Right ventricle myocardium inferior (tissue), 1 donor: ENCODE measurements around the gene NAA20. TPM values are rescaled to one million over a fixed set of nuclear protein-coding genes. Genes with fewer than 3 reads are reported as not detected.

Experiments
- ATAC-seq: fragments of 200-7000 bp; cut with Tn5 transposase; one replicate; pipeline ENCODE4 v1.9.1; 2020; ENCODE audit warnings: mild to moderate bottlenecking, moderate library complexity
- DNase-seq: peaks from one replicate; pipeline ENCODE4 v3.0.0; 2021; ENCODE audit errors: missing footprints
- intact Hi-C: fragments of 100-400 bp; cut with DNase I; formaldehyde crosslinking; loops from one replicate; pipeline ENCODE4 v1.11.0; 2022
- total RNA-seq: library from RNA; stranded (reverse); fragmentation: NEBNext Ultra II Directional; extraction: Animal tissue kit (Norgen Biotek cat#: 25700); gene quantifications from one replicate; pipeline ENCODE4 v1.2.1, GENCODE V29; 2021
- donor health status: DM: no; HTN: yes; CAD: no; lungs with severe emphysema.

Gene NAA20
- total RNA-seq, 1 donor from 2014 or later, result 58.4 TPM

- no peak for ATAC-seq
- intact Hi-C loops, result no loop called here
- no peak for DNase-seq
These were observed 11.8 kb upstream of the NAA20 start for GRCh38 chr20:20005342-20005741.

DNA sequence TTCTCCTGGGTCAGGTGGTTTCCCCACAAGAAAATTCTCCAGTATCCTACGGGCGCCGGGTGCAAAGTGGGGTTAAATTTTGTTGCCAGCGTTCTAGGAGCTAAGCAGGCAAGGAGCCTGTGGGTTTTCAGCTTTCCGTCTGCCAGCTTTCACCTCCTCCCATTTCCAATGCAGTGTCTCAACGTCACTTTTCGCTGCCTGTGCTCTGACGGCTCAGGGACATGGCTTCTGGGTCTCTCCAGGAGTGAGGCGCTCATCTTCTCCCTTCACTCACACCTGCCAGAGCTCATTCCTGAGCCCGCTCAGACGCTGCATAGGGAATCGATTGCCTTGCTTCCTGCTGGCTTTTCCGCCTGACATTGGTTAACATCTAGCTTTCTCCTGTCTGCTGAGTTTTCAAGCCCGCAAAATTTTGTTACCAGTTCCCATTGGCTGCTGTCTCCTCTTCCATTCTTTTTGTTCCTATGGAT is 7.3 kb upstream of the NAA20 start:
- intact Hi-C loops, result no loop called here
- DNase-seq, result no peak
- ATAC-seq, result no peak

GRCh38 chr20:20010639-20011500 is 6.3 kb upstream of the NAA20 start:
- no peak for DNase-seq
- ATAC-seq, result peak; percentile 60
- intact Hi-C loops, result no loop called here

GRCh38 chr20:20012541-20012940 is 4.6 kb upstream of the NAA20 start:
- DNase-seq, result no peak
- ATAC-seq, result no peak
- intact Hi-C loops, result no loop called here

- ATAC-seq, result no peak
- no peak for DNase-seq
- intact Hi-C loops, result loop anchor here (5.0 kb wide), 1 partner anchor 38 kb away; the partner anchor contains the start of genes CFAP61 and CRNKL1
These were observed 2.5 kb upstream of the NAA20 start for GRCh38 chr20:20014659-20015058.

- intact Hi-C loops, result loop anchor here (5.0 kb wide), 1 partner anchor 34 kb away; the partner anchor contains the start of genes CFAP61 and CRNKL1
- DNase-seq (no peak), ATAC-seq (no peak)
These were observed 653 bp downstream of the NAA20 start for GRCh38 chr20:20017844-20018185.

- ATAC-seq (no peak), DNase-seq (no peak)
- intact Hi-C loops, result loop anchor here (5.0 kb wide), 1 partner anchor 34 kb away; the partner anchor contains the start of genes CFAP61 and CRNKL1
These were observed 1.2 kb downstream of the NAA20 start for GRCh38 chr20:20018366-20018765.

GRCh38 chr20:20019123-20019522 is 2.0 kb downstream of the NAA20 start:
- ATAC-seq, result no peak
- intact Hi-C loops, result loop anchor here (5.0 kb wide), 1 partner anchor 33 kb away; the partner anchor contains the start of genes CFAP61 and CRNKL1
- DNase-seq, result no peak

- DNase-seq (no peak), ATAC-seq (no peak)
- intact Hi-C loops, result no loop called here
These were observed 3.7 kb downstream of the NAA20 start for GRCh38 chr20:20020908-20021307.

- intact Hi-C loops, result no loop called here
- ATAC-seq (no peak), DNase-seq (no peak)
These were observed 4.7 kb downstream of the NAA20 start for GRCh38 chr20:20021835-20022234.

DNA sequence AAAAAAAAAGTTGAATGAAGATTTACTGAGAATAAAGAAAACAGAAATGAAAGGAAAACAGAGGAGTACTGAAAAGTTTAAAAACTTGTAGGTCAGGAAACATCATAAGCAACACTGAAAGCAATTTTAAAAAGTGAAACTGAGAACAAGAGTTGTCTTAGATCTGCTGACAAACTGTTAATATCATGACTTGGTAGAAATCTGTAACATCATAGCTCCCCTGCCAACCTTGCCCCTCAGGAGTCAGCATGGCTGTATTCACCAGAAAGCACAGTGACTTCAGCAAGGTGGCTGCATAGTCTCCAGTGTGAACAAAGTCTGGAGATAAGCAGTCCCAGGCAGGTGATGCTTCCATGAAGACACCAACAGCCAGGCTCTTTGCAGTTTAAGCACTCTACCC is 5.3 kb downstream of the NAA20 start:
- no peak for DNase-seq
- ATAC-seq, result no peak
- intact Hi-C loops, result no loop called here

DNA sequence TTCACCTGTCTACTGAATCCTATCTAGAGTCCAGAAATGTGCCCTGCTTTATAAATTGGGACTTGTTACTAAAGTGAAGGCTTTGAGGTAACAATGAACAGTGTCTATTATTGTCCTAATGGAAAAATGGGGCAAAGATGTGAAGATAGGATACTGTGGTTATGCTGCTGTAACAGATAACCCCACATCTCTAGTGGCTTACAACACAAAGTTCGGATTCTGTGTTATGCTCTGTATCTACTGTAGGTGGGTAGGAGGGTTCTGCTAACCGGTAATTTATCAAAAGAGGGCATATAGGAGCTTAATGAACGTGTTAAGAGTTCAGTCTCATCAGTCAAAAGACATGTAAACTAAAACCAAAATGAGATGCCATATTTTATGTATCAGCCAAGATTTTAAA is 6.2 kb downstream of the NAA20 start:
- DNase-seq (no peak), ATAC-seq (no peak)
- intact Hi-C loops, result no loop called here

DNA sequence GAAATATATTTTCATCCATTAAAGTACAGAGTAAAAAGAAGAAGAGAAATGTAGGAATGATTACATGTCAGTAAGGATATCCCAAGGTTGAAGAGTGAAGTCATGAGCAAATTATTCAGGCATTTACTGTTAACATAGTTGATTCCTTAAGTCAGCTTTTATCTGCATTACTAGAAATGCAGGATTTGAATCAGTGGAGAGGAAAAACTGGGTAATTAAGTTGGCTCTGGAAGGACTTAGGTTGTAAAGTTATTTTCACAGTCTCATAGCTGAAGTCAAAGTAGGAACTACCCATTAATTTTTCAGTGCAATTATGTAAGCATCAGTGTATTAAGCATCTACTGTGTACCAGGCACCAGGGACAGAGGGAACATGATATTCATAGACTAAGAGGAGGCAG is 7.8 kb downstream of the NAA20 start:
- DNase-seq (no peak), ATAC-seq (no peak)
- intact Hi-C loops, result no loop called here

DNA sequence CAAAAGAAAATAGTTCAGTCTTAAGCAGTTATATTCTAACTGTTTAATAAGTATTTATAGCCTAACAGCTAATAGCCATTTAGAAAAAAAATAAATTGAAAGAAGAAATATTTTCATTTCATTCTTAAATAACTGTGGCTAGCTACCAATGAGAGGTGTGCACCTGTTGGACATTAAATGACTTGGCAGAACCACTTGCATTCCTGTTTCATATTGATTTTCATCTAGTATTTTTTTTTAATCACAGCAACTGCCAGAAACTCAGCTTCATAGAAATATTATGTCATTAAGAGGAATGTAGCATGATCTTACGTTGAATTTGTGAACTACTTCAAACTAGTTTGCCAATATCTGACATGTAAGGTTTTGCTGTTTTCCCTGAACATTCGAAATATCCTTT is 10.1 kb downstream of the NAA20 start:
- no peak for DNase-seq
- ATAC-seq, result no peak
- intact Hi-C loops, result no loop called here

GRCh38 chr20:20031790-20032189 is 14.6 kb downstream of the NAA20 start:
- intact Hi-C loops, result no loop called here
- no peak for ATAC-seq
- DNase-seq, result no peak

DNA sequence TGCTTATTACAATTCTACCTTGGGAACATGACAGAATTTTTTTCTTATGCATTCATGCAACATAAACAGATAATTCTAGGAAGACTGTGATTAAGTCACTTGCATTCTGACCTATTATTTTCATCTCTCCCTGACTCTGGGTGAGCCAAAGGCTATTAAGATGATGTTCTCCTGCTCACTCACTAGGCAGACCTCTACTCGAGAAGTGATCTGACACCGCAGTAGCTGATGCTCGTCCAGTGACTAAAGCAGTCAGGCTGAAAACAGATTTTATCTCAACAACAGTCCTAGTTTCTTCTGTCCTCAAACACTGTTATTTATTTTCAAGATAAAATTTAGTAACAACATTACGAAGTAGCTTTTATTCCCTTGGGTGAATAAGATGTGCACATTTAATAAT is 17.3 kb downstream of the NAA20 start:
- ATAC-seq, result no peak
- intact Hi-C loops, result no loop called here
- DNase-seq, result no peak

DNA sequence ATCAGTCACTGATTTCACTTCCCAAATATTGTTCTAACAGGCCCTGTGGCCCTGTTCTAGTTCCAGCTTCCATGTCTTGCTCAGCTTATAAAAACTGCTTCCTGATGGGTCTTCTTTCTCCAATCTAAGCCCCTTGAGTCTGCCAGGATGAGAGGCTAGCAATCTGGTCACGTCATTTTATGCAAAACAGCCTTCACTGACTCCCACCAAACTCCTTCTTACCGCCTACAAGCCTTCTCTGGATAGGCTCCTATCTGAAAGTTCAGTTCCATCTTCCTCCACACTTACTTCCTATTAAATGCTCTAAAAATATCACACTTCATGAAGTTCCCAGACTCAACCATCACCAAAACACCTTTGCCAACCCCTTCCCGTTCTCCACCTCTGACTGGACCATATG is 19.6 kb downstream of the NAA20 start:
- ATAC-seq, result no peak
- intact Hi-C loops, result no loop called here
- DNase-seq, result no peak

DNA sequence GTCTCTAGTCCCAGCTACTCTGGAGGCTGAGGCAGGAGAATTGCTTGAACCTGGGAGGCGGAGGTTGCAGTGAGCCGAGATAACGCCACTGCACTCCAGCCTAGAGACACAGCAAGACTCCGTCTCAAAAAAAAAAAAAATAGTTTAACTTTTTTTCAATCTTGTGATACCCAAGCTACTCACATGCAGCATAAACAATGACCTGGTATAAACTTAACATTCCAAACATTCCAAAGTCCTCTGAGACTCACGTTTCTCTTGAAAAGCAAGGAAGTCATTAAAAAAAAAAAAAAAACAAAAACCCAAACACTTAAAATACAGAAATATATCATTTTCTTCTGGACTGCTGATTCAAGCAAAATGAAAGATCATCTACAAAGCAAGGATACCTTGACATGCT is 20.8 kb downstream of the NAA20 start:
- DNase-seq, result no peak
- intact Hi-C loops, result no loop called here
- no peak for ATAC-seq

DNA sequence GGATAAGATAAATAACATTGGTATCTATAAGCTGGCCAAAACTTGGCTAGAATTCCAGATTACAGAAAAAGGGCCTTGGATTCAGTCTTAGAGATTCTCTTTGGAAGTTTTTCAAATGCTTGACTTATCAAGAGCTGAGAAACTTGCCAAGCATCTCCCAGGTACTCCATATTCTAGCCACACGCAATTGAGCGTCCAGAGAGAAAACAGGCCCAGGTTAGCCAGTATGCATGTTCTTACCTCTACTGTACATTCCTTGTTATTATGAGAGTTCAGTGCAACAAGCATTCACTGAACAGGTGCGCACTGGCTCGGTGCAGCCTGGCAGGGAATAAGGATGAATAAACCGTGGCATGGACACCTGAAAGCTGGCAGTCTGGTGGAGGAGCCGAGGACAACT is 21.4 kb downstream of the NAA20 start:
- DNase-seq (no peak), ATAC-seq (no peak)
- intact Hi-C loops, result no loop called here

GRCh38 chr20:20039752-20040387 is 22.7 kb downstream of the NAA20 start:
- DNase-seq (no peak), ATAC-seq (no peak)
- intact Hi-C loops, result no loop called here
